ENCODE results near the gene EMD.
"Not testable (repeated sequence)": the region's sequence is repeated elsewhere in the genome, so short reads cannot be mapped to it uniquely, and the experiment has no call there.

The EMD gene

GRCh38 chrX:154372612-154373022 lies 6.5 kb upstream of the EMD start:
- peak; percentile 69 for DNase-seq

- DNase-seq: peak; percentile 81
These were observed 5.5 kb upstream of the EMD start for GRCh38 chrX:154373340-154374306.

- DNase-seq: no peak
These were observed 4.6 kb upstream of the EMD start, which contains the start of gene FLNA for GRCh38 chrX:154374313-154375155. Gene FLNA, minus strand, starts transcription at chrX:154374634. Its CDS starts 3,389 bp downstream, at chrX:154371245.

- DNase-seq: no peak
These were observed 4.0 kb upstream of the EMD start for GRCh38 chrX:154375156-154375504.

GRCh38 chrX:154376774-154377173 lies 2.3 kb upstream of the EMD start:
- no peak for DNase-seq

GRCh38 chrX:154378059-154378798 lies 866 bp upstream of the EMD start:
- peak; percentile 42 for DNase-seq

GRCh38 chrX:154379569-154379951 lies 465 bp downstream of the EMD start:
- peak; percentile 0 for DNase-seq

GRCh38 chrX:154380153-154380552 lies 1.1 kb downstream of the EMD start:
- DNase-seq: peak; percentile 17

GRCh38 chrX:154380787-154381186 lies 1.7 kb downstream of the EMD start:
- no peak for DNase-seq

GRCh38 chrX:154381271-154381670 lies 2.2 kb downstream of the EMD start:
- no peak for DNase-seq

- DNase-seq: peak; percentile 0
These were observed 3.5 kb downstream of the EMD start for GRCh38 chrX:154382483-154383069.

- no peak for DNase-seq
These were observed 4.5 kb downstream of the EMD start for GRCh38 chrX:154383359-154384283.

GRCh38 chrX:154384284-154384892 lies 5.3 kb downstream of the EMD start:
- no peak for DNase-seq

GRCh38 chrX:154388094-154388493 lies 9.0 kb downstream of the EMD start:
- not testable (repeated sequence) for DNase-seq

GRCh38 chrX:154388649-154389048 lies 9.6 kb downstream of the EMD start:
- not testable (repeated sequence) for DNase-seq

GRCh38 chrX:154389812-154390747 lies 11.0 kb downstream of the EMD start:
- not testable (repeated sequence) for DNase-seq

- not testable (repeated sequence) for DNase-seq
These were observed 17.3 kb downstream of the EMD start for GRCh38 chrX:154396363-154396762.

GRCh38 chrX:154396973-154397887 lies 18.1 kb downstream of the EMD start:
- peak; percentile 63 for DNase-seq

Data from HCEC 1CT (cell line).